ENCODE results near the gene CFAP410.

- TF ChIP-seq, protein P1, sequence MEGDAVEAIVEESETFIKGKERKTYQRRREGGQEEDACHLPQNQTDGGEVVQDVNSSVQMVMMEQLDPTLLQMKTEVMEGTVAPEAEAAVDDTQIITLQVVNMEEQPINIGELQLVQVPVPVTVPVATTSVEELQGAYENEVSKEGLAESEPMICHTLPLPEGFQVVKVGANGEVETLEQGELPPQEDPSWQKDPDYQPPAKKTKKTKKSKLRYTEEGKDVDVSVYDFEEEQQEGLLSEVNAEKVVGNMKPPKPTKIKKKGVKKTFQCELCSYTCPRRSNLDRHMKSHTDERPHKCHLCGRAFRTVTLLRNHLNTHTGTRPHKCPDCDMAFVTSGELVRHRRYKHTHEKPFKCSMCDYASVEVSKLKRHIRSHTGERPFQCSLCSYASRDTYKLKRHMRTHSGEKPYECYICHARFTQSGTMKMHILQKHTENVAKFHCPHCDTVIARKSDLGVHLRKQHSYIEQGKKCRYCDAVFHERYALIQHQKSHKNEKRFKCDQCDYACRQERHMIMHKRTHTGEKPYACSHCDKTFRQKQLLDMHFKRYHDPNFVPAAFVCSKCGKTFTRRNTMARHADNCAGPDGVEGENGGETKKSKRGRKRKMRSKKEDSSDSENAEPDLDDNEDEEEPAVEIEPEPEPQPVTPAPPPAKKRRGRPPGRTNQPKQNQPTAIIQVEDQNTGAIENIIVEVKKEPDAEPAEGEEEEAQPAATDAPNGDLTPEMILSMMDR (IDR thresholded peaks at IDR 0.05 in 8 of 11, conservative IDR thresholded peaks at IDR 0.05 in 3 of 11), result no peak
- TF ChIP-seq POLR2A (IDR thresholded peaks at IDR 0.05), result no peak
Measured at GRCh38 chr21:44326716-44327602, 12.2 kb downstream of the CFAP410 start.

Measured in spleen (tissue), 7 donors.